CD4-positive, alpha-beta T cell treated with Interleukin-2 at 100 ng/mL for 4 hours (primary cell): ENCODE data around the gene TMED4.
"Not testable (repeated sequence)": the region's sequence is repeated elsewhere in the genome, so short reads cannot be mapped to it uniquely, and the experiment has no call there.

Experiments
- DNase-seq: peaks from one replicate; pipeline ENCODE4 v3.0.0-alpha.2; 2020; ENCODE audit warnings: low spot score

TMED4 gene

DNA sequence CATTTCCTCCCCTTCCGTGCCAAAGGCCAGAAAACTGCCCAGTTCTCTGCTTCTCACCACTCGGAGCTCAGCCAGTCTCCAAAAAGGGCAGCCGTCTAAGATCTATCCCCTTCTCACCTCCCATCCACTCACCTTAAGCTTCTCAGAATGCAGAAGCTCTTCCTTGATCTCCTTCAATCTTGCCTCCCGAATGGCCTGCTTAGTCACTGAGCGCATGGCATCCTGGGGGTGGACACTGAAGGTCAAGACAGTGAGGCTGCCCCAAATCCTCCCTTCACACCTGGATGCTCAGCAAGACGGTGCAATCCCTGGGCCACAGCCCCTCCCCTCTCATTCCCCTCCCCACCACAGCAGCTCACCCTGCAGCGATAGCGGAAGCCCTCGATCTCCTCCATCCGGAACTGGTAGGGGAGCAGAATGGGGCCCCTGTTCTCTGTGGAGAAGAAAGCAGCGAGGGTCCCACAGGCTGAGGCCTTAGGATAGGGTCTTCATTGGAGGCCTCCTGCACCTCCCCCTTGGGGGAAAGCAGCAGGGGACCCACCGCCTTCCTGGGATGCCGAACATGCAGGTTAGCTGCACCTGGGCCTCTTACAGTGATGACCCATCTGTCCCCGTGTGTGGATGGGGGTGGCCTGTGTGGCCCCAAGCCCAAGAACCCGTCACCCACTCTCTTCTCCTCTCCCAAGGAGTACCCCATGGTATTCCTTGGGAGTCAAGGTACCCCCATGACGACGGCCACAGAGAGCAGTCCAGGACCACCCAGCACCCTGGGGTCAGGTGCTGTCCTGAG, 13.1 kb downstream of the TMED4 start:
- no peak for DNase-seq

DNA sequence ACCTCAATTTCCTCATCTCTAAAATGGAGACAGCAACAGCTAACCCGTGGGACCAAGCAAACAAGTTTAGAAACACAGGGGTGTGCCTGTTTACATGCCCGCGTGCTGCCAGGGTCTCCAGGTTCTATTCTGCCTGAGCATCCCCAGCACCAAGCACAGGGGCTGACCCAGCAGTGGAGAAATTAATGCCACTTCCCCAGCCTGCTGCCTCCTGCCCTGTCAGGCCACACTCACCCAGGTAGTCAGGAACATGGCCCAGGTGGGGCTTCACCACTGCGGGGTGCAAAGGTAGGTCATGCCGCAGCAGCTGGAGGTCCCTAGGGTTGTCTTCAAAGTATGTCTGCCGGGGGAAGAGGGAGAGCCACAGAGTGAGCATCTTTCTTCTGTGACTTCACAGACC, 14.1 kb downstream of the TMED4 start:
- DNase-seq = no peak

DNA sequence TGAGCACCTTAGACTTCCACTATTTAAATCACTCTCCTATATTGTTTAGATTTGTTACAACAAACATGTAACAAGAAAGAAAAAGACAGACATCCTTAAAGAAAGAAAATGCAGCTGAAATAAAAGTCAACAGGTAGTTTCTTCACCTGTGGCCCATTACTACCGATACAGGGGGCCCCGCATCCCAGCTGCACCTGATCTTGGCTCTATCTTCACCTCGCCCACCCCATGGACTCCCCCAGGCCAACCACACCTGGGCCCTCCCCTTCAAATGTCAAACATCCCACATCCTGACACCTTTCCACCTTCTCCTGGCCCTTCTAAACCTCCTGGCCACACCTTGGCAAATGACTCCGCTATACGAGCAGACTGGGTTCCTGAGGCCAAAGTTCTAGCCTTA, 15.4 kb downstream of the TMED4 start:
- no peak for DNase-seq

DNA sequence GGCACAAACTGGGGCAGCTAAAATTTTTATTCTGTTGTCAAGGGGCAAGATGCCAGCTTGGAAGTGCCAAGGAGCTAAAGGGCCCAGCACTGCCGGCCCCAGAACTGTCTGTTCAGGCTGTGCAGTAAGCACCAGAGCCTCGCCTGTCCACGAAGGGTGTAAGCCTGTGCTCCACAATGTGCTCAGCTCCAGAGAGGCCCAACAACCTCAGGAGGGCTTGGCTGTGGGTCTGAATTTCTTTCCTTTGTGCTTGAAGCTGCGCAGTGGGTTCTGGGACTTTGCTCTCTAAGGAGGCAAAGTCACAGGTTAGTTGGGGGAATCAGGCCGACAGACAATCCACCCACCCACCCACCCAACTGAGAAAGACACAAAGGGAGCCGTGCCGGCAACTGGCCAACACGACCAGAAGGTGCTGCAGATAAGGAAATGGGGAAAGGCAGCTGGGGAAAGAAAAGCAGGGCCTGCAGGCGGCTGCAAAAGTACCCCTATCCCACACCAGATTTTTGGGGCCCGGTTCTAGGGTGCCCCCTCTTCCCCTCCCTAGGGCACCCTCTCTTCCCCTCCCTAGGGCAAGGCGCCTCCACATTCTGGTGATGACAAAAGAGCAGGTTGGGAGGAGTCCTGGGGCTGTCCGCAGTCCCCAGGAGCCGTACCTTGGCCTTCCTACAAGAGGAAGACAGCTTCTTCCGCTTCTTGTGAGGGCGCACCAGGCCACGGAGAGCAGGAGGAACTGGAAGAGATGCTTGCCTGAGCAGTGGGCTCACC, 16.1 kb downstream of the TMED4 start:
- DNase-seq = no peak

GRCh38 chr7:44565097-44565794, 16.8 kb downstream of the TMED4 start:
- DNase-seq = peak; percentile 64

GRCh38 chr7:44564606-44565005, 17.4 kb downstream of the TMED4 start:
- DNase-seq = no peak

DNA sequence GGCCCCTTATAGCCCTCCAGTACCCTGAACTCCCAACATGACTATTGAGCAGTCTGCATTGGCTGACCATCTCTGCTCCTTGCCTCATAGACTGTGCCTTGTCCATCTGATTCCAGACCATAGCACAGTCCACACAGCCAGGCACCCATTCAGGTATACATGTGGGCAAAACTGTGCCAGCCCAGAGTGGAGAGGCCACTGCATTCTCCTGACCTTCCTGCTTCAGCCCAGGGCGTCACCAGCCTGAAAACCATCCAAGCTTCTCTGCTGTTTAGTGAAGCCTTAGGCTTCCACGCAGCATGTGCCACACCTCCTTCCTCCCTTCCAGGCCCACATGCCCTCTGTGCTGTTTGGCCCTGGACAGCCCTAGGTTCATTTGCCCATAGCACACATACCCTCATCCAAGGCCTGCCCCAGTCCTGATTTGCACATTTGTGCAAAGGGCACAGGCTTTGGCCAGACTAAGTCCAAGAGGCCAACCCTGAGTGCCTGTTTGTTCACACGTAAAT, 18.8 kb downstream of the TMED4 start:
- DNase-seq = no peak

- not testable (repeated sequence) for DNase-seq
Observed at GRCh38 chr7:44562622-44562962, 19.4 kb downstream of the TMED4 start.

DNA sequence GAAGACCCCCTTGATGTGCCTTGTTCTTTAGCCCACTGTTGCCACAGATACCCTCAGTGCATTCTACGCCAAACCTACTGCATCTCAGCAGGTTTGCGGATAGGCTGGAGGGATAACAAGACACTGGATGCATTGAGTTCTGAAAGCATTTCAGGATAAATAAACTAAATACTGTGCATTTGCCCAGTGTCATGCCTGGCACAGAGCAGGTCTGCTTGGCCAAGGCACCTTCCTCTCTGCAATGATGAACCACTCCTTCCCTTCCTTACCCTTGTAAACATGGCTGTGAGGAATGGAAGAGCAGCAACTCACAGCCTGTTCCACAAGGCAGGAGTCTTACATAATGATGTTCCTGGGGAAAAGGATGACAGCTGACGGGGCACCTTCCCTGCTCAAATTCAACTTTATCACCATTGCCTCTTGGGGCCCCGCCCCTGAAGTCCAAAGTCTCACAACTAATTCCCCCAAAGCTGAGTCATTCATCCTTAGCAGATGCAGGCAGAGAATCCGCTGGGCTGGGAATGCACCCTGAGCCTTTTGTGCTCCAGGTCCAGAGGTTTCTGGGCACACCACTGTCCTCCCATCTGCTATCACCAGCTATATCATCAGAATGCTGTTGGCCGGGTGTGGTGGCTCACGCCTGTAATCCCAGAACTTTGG, 19.9 kb downstream of the TMED4 start:
- no peak for DNase-seq

GRCh38 chr7:44561481-44561880, 20.6 kb downstream of the TMED4 start:
- DNase-seq = no peak

DNA sequence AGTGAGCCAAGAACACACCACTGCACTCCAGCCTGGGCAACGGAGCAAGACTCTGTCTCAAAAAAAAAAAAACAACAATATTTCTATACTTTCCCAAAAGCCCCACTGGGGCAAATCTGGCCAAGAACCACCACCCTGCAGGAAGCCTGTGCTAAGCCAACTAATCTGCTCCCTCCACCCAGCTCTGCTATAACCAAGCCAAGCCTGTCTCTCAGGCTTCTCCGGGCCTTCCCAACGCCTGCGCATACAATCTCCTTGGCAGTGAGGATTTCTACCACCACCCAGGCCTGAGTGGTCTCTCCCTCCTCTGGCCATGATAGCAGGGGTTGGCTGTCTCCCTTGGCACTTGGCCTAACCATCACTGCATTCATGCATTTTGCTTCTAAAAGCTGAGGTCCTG, 22.5 kb downstream of the TMED4 start:
- DNase-seq = no peak

- no peak for DNase-seq
Observed at GRCh38 chr7:44557485-44557884, 24.5 kb downstream of the TMED4 start.

DNA sequence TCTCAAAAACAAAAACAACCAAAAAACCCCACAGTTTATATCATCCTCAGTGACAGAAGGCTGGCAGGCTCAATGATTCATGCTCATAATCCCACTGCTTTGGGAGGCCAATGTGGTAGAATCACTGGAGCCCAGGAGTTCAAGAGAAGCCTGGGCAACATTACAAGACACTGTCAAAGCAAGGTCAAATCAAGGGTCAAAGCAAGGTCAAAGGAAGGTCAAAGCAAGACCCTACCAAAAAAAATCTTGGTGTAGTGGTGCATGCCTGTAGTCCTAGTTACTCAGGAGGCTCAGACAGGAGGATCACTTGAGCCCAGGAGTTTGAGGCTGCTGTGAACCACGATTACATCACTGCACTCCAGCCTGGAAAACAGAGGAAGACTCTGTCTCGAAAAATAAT, 26.7 kb downstream of the TMED4 start:
- DNase-seq = no peak

GRCh38 chr7:44552473-44553005, 29.5 kb downstream of the TMED4 start:
- not testable (repeated sequence) for DNase-seq

DNA sequence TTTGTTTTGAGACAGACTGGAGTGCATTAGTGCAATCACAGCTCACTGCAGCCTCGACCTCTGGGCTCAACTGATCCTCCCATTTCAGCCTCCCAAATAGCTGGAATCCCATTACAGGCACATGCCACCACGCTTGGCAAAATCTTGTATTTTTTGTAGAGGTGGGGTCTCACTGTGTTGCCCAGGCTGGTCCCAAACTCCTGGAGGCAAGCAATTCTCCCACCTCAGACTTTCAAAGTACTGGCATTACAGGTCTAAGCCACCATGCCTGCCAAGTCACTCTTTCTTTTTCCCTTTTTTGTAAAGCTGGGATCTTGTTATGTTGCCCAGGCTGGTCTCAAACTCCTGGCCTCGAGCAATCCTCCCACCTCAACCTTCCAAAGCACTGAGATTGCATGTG, 32.6 kb downstream of the TMED4 start:
- no peak for DNase-seq

DNA sequence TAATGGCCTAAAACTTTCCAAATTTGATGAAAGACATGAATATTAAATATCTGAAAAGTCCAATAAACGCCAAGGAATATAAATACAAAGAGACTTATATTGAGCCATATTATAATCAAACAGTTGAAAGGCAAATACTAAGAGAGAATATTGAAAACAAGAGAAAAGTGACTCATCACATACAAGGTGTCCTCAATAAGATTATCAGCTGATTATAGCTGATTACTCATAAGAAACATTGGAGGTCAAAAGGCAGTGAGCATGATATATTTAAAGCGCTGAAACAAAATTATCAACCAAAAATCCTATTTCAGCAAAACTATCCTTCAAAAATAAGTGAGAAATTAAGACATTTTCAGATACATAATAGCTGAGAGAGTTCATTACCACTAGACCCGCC, 33.1 kb downstream of the TMED4 start:
- no peak for DNase-seq

- no peak for DNase-seq
Observed at GRCh38 chr7:44547536-44548231, 34.3 kb downstream of the TMED4 start.

- DNase-seq = no peak
Observed at GRCh38 chr7:44541876-44542610, 40.0 kb downstream of the TMED4 start.

- DNase-seq = no peak
Observed at GRCh38 chr7:44541028-44541869, 40.8 kb downstream of the TMED4 start, which contains the start of gene NPC1L1. Gene NPC1L1 (minus strand): TSS chr7:44541330. CDS start chr7:44541259, 71 bp downstream.

- DNase-seq = no peak
Observed at GRCh38 chr7:44540592-44541027, 41.4 kb downstream of the TMED4 start.
